Measurements from ENCODE around the gene PIK3C2B.

The PIK3C2B gene

DNA sequence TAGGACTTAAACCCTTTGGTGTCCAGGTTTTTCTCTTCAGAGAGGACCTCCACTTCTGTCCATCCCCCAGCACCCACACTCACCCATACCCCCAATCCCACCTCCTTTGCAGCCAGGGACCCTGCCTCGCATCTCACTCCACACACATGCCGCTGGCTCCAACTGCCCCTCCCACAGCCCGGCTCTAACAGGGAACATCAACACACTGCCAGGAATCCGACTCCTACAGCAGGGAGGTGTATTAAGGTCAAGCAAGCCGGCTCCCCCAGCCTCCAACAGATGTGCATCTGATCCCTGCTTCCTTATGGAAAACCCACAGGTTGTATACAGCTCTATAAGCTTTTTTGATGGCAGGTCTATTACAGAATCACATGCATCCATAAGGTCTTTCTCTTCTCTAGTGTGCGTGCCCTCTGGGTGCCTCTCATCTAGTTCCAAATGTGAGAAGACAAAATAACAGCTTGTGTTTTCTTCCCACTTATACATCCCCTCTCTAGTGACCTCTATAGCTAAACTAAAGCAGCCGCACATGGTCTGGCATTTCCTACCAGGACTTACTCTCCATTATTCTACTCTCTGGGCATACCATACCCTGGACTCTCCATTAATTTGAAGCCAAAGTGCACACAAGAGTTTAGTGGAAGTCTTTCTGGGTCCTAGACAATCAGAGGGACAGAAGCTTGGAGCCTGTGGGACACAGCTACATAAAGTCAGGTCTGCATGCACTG lies 16.3 kb downstream of the PIK3C2B start:
- Histone ChIP-seq H3K36me3 (ENCODE audit: control insufficient read depth, insufficient read depth, low read length) (peaks cover 3% of the 10 kb centered on the region), H3K4me3 (replicated peaks; ENCODE audit: low read depth, low read length) (no peak overlapping the region), H3K27me3 (replicated peaks; ENCODE audit: control insufficient read depth, insufficient read depth, low read length) (no peaks in the 10 kb centered on the region)
- TF ChIP-seq, protein P1, sequence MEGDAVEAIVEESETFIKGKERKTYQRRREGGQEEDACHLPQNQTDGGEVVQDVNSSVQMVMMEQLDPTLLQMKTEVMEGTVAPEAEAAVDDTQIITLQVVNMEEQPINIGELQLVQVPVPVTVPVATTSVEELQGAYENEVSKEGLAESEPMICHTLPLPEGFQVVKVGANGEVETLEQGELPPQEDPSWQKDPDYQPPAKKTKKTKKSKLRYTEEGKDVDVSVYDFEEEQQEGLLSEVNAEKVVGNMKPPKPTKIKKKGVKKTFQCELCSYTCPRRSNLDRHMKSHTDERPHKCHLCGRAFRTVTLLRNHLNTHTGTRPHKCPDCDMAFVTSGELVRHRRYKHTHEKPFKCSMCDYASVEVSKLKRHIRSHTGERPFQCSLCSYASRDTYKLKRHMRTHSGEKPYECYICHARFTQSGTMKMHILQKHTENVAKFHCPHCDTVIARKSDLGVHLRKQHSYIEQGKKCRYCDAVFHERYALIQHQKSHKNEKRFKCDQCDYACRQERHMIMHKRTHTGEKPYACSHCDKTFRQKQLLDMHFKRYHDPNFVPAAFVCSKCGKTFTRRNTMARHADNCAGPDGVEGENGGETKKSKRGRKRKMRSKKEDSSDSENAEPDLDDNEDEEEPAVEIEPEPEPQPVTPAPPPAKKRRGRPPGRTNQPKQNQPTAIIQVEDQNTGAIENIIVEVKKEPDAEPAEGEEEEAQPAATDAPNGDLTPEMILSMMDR (IDR thresholded peaks at IDR 0.05; ENCODE audit: insufficient read depth, low read length, poor library complexity, severe bottlenecking), result no peak
- no peak for DNase-seq (ENCODE audit: extremely low read depth, insufficient read length)

DNA sequence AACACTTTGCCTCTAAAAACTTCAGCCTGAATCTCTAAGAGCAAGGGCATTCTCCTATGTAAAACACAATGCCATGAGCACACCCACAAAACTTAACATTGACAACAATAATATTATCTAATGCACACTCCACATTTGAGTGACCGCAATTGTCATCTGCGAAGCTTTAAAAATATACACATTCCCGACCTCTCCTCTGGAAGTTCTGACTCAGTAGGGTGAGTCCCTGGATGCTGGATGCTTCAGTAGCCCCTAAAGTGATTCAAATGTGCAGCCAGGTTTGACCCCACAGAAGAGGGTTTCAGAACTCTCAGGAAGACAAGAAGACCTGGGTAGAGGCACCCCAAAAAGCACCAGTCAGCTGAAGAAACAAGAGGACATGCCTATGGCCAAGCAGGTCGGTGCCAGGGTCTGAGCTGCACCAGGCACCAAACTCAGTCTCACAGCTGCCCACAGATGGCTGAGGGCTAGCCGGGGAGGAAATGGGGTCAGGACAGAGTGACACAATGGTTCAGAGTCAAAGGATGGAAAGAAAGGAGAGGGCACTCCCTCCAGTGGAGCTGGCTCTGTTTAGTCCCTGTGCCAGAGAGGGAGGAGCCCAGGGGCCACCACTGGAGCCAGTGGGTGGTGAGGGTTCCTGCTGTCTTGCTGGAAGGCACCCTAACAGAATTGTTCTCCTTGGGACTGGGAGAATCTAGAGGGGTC lies 17.4 kb downstream of the PIK3C2B start:
- DNase-seq (ENCODE audit: extremely low read depth, insufficient read length), result no peak
- no peaks in the 10 kb centered on the region for H3K27me3 ChIP-seq (replicated peaks; ENCODE audit: control insufficient read depth, insufficient read depth, low read length)
- peaks cover 3% of the 10 kb centered on the region for H3K36me3 ChIP-seq (ENCODE audit: control insufficient read depth, insufficient read depth, low read length)
- no peak overlapping the region for H3K4me3 ChIP-seq (replicated peaks; ENCODE audit: low read depth, low read length)
- TF ChIP-seq, protein P1 (IDR thresholded peaks at IDR 0.05; ENCODE audit: insufficient read depth, low read length, poor library complexity, severe bottlenecking), result no peak

DNA sequence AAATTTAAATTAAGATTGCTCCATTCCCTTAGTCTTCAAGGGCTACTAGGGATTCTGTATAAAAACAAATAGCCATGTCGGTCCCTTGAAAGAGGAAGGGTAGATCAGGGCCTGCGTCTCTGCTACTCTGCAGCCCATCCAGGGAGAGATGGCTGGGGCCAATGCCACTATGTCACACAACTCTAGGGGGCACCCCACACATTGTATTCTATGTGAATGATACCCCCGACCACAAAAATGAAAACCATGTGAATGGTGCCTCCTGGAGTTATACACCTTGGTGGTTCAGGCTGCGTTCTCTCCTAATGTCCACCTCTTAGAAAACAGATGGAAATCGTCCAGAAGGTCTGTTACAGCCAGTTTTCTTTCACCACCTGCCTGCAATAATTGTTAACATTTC lies 18.0 kb downstream of the PIK3C2B start:
- Histone ChIP-seq H3K36me3 (ENCODE audit: control insufficient read depth, insufficient read depth, low read length) (peaks cover 3% of the 10 kb centered on the region), H3K4me3 (replicated peaks; ENCODE audit: low read depth, low read length) (no peak overlapping the region), H3K27me3 (replicated peaks; ENCODE audit: control insufficient read depth, insufficient read depth, low read length) (no peaks in the 10 kb centered on the region)
- TF ChIP-seq, protein P1 (IDR thresholded peaks at IDR 0.05; ENCODE audit: insufficient read depth, low read length, poor library complexity, severe bottlenecking), result no peak
- no peak for DNase-seq (ENCODE audit: extremely low read depth, insufficient read length)

DNA sequence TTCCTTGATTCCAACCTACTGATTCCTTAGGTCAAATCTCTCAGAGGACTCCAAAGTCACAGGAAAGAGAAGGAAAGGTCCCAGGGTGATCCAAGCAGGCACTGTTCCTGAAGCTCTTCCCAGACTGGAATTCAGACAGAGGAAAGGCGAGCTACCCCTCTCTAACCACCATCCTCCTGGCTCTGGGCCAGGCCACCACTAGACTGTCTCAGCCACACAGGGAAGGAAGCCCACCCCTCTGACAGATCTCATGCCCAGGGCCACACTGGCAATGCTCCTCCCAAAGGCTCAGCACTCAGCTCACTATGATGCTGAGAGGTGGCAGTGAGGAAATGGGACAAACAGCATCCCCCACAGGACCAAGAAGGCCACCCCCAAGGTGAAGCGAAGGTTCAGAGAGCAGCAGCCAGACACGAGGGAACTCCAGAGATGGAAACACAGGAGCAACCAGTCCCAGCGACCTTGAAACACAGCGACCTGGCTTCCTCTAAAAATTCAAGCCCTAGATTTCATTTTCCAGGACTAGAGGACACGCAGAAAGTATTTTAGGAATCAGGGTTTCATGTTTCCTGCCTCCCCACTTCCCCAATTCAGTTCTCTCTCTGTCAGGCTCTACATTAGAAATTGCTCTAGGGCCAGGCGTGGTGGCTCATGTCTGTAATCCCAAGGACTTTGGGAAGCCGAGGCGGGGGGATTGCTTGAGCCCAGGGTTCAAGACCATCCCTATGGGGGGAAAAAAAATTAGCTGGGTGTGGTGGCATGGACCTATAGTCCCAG lies 18.8 kb downstream of the PIK3C2B start:
- TF ChIP-seq, protein P1 (IDR thresholded peaks at IDR 0.05; ENCODE audit: insufficient read depth, low read length, poor library complexity, severe bottlenecking), result no peak
- no peak for DNase-seq (ENCODE audit: extremely low read depth, insufficient read length)

DNA sequence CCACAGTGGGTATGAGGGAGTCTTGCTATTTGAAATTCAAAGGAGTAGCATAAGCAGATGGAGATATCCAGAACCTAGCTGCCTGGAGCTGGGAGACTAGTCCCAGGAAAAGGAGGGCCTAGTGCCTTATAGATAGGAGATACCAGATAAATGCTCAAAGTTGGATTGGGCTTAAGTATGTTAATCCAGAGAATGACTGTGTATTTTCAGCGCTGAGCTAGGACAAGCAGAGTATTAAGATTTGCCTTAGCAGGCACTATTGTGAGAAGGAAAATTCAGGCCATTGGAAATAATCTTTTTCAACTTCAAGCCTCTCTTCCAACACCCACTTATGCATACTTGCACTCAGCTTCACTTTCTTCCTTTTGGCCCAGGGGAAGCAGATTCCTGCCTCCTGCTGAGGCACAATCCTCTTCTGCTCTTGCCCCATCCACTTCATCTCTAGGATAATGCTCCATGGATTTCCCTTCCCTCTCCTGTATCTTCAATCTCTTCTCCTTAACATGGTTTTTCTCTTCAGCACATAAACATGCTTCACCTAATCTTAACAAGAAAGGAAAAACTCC lies 21.1 kb downstream of the PIK3C2B start:
- DNase-seq (ENCODE audit: extremely low read depth, insufficient read length), result no peak
- TF ChIP-seq, protein P1 (IDR thresholded peaks at IDR 0.05; ENCODE audit: insufficient read depth, low read length, poor library complexity, severe bottlenecking), result no peak
- Histone ChIP-seq H3K36me3 (ENCODE audit: control insufficient read depth, insufficient read depth, low read length) (peaks cover 4% of the 10 kb centered on the region), H3K4me3 (replicated peaks; ENCODE audit: low read depth, low read length) (no peak overlapping the region), H3K27me3 (replicated peaks; ENCODE audit: control insufficient read depth, insufficient read depth, low read length) (no peaks in the 10 kb centered on the region)

More for the DNA sequence above, 18.8 kb downstream of the PIK3C2B start:
- peaks cover 3% of the 10 kb centered on the region for H3K36me3 ChIP-seq (ENCODE audit: control insufficient read depth, insufficient read depth, low read length)
- no peaks in the 10 kb centered on the region for H3K27me3 ChIP-seq (replicated peaks; ENCODE audit: control insufficient read depth, insufficient read depth, low read length)
- no peak overlapping the region for H3K4me3 ChIP-seq (replicated peaks; ENCODE audit: low read depth, low read length)

Data from GM06990 (cell line).